ENCODE measurements around the gene IFT43.

The IFT43 gene

DNA sequence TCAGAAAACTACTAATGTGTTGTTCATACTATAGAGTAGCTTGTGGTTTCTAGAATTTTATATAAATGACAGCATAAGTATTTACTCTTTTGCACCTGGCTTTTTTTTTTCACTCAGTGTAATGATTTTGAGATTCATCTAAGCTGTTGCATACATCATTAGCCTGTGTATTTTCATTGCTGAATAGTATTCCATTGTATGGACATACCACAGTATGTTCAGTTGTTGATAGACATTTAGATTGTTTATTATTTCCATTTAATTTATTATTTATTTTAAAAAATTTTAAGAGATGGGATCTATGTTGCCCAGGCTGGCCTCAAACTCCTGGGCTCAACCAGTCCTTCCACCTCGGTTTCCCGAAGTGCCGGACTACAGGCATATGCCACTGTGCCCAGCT lies 80.0 kb downstream of the IFT43 start:
- TF ChIP-seq, protein P1, sequence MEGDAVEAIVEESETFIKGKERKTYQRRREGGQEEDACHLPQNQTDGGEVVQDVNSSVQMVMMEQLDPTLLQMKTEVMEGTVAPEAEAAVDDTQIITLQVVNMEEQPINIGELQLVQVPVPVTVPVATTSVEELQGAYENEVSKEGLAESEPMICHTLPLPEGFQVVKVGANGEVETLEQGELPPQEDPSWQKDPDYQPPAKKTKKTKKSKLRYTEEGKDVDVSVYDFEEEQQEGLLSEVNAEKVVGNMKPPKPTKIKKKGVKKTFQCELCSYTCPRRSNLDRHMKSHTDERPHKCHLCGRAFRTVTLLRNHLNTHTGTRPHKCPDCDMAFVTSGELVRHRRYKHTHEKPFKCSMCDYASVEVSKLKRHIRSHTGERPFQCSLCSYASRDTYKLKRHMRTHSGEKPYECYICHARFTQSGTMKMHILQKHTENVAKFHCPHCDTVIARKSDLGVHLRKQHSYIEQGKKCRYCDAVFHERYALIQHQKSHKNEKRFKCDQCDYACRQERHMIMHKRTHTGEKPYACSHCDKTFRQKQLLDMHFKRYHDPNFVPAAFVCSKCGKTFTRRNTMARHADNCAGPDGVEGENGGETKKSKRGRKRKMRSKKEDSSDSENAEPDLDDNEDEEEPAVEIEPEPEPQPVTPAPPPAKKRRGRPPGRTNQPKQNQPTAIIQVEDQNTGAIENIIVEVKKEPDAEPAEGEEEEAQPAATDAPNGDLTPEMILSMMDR (IDR thresholded peaks at IDR 0.05) = no peak
- no peak for DNase-seq (ENCODE audit: low spot score)
- no peak overlapping the region for H3K27ac ChIP-seq
- no peak overlapping the region for H3K4me3 ChIP-seq

DNA sequence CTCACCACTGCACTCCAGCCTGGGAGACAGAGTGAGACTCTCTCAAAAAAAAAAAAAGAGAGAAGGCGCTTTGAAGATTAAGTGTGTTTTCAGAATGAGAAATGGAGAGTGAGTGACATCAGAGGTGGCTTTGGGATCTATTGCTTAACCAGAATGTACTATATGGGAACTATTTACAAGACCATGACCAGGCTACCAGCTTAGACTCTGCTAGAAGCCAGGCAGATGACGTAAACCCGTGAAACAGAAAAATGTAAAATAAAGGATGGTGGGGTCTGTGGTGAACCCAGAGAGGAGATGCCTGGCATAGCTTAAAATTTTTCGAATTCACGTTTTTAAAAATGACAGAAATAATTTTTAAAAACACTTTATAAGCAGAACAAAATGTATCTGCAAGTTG lies 82.0 kb downstream of the IFT43 start:
- Histone ChIP-seq H3K27ac (no peak overlapping the region), H3K4me3 (no peak overlapping the region)
- DNase-seq (ENCODE audit: low spot score) = no peak
- TF ChIP-seq, protein P1 (IDR thresholded peaks at IDR 0.05) = no peak

DNA sequence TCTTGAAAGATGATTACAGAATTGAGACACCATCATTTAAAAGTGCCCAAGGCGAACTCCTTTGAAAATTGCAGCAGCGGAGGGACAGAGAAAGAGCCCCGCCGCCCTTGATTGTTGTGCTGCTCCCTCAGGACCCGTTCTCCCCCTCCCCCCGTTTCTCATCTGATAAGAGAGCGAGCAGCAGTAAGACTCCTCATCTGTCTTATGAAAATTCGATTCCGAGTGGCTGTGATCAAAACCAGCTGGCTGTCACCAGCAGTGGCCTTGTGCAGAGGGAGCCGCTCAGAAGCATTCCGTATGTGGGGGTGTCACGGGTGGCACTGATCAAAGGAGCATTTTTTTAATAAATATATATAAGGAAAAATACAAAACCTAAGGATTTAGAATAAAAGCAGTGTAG lies 88.2 kb downstream of the IFT43 start:
- no peak for DNase-seq (ENCODE audit: low spot score)
- TF ChIP-seq, protein P1 (IDR thresholded peaks at IDR 0.05) = no peak
- Histone ChIP-seq H3K4me3 (no peak overlapping the region), H3K27ac (no peak overlapping the region)

DNA sequence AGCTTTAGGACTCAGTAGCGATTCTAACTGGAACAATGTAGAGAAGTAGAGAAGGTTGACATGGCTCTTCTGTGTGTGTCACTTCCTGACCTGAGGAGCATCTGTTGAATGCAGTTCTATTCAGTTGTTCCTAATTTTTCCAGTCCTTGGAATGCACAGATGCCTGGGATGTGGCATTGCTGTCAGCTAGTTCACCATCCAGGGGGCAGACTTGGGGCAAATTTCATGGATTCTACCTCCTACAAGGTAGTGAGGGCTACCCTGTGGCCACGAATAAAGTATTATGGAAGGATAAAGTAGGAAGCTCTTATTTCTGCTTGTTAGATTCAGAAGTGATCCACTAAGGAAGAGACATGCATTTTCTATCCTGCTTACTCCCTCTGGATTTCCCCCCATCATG lies 91.8 kb downstream of the IFT43 start:
- H3K27ac ChIP-seq = no peak overlapping the region
- H3K4me3 ChIP-seq = no peak overlapping the region
- no peak for DNase-seq (ENCODE audit: low spot score)
- TF ChIP-seq, protein P1 (IDR thresholded peaks at IDR 0.05) = no peak

DNA sequence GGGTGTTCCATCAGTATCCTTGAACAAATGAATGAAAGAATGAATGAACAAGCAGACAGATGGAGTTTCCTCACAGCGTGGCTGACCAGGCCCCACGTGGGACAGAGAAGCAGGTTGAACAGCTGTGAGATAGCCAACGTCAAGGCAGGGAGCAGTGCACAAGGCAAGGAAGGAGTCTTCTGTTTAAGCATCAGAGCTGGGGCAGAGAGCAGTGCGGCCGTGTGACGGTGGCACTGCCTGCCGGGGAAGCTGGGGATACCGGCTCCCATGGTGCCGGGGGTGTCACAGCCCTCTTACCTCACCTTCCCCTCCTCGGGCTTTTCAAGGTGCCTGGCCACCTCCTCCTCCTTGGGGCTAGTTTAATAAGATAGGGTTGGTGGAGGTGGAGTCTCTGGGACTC lies 92.9 kb downstream of the IFT43 start:
- Histone ChIP-seq H3K4me3 (no peak overlapping the region), H3K27ac (no peak overlapping the region)
- DNase-seq (ENCODE audit: low spot score) = no peak
- TF ChIP-seq, protein P1 (IDR thresholded peaks at IDR 0.05) = no peak

DNA sequence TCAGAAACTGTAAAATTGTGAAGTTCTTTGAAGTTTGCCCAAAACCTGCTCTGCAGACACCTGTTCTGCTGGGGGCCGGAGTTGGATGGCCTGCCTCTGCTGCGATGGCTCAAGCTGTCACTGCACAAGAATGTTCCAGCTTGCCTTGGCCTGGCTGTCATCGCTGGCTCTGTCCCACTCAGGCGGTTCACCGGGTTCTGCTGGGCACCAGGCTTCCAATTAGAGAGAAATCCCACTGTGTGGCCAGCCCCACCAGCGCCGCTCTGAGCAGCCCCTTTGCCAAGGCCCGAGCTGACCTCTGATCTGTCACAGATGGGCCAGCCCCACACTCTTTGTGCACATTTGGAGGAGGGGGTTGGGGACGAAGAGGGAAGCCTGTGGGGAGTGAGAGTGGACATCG lies 94.5 kb downstream of the IFT43 start:
- Histone ChIP-seq H3K27ac (no peak overlapping the region), H3K4me3 (no peak overlapping the region)
- DNase-seq (ENCODE audit: low spot score) = no peak
- TF ChIP-seq, protein P1 (IDR thresholded peaks at IDR 0.05) = no peak

DNA sequence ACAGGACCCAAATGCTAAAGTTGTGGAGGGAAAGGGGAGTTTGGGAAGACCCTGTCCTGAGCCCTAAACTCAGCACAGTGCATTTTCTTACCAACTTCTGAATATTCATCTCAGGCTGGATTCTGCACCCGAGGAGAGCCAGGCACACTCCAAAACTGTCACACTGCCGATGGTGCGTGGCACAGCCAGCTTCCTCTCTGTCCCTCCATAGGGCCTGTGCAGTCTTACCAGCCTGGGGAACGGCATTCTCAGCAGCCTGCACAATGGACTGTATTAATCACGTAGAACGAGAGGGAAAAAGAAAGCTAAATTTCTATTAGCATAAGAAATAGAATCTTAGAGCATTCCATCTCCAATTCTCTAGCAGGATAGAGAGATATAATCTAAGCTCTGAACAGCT lies 94.9 kb downstream of the IFT43 start:
- DNase-seq (ENCODE audit: low spot score) = no peak
- Histone ChIP-seq H3K4me3 (no peak overlapping the region), H3K27ac (no peak overlapping the region)
- TF ChIP-seq, protein P1 (IDR thresholded peaks at IDR 0.05) = no peak

All from coronary artery (tissue), 2 donors.